OCI-M2 (cell line): Measurements from ENCODE around the gene COPZ1.
"Not testable (repeated sequence)": the region's sequence is repeated elsewhere in the genome, so short reads cannot be mapped to it uniquely, and the experiment has no call there.

ENCODE experiments used
- DNase-seq: peaks from one replicate; lab custom pipeline; 2025; ENCODE audit not compliant: unreplicated experiment; lab: John Stamatoyannopoulos, UW

Gene COPZ1

DNA sequence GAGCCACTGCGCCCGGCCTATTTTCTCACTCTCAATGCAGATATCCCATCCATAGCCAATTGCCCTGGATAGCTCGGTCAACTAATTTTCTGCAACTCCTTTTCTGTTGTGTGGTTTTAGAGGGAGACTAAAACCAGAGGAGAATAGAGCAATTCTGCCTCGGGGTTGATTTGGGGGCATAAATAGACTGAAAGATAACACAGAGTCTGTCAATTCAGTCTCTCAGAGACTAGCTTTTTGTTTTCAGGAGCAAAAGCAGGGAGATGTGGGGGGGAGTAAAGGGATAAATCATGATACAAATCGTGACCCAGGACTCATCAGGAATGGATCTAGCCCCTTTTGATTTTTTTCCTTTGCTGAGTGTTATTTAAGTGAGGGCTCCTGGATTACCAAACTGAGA, 6.5 kb downstream of the COPZ1 start:
- DNase-seq = no peak

DNA sequence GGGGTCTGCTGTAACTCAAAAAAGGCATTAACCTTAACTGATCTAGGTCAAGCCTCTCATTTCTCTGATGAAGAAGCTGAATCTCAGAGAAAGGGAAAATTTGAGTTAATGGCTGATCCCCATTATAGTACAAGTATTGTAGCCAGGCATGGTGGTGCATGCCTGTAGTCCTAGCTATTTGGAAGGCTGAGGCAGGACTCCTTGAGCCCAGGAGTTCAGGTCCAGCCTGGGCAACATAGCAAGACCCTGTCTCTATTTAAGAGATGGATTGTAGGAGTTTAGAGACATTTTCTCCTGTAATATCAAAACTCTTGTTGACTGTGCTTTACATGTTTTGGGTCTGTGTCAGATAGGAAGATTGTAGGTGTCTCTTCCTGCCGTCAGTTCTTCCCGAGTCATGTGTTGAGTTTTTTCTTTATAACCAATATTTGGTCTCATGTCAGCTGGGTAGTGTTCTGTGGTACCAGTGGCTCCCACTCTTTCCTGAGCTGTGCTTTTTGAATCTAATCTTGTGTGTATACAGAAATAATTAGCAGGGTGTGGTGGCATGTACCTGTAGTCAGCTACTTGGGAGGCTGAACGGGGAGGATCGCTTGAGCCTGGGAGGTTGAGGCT, 8.6 kb downstream of the COPZ1 start:
- no peak for DNase-seq

DNA sequence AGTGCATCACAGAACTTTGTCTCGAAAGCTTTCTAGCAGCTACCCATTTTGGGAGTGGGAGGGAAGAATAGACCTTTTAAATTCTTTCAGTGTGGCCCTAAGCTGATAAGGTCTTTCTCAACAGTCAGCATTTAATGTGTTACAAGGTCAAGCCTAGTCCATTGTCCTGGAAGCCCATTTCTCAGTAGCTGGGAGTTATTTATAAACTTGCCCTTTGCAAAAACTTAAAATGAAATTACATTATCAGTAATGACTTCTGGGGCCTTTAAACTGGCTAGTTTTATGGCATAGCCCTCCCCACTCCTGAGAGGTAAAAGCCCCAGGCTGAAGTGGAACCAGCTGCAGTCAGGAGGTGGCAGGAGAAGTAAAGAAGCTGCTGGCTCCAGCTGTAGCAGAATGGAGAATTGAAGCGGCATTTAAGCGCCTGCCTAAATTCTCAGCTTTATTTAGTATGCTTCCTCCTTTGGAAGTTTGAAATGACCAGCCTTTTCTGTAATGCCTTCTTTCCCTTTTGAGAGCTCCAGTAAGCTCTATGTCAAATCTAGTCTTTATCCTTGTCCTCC, 12.4 kb downstream of the COPZ1 start:
- DNase-seq = no peak

DNA sequence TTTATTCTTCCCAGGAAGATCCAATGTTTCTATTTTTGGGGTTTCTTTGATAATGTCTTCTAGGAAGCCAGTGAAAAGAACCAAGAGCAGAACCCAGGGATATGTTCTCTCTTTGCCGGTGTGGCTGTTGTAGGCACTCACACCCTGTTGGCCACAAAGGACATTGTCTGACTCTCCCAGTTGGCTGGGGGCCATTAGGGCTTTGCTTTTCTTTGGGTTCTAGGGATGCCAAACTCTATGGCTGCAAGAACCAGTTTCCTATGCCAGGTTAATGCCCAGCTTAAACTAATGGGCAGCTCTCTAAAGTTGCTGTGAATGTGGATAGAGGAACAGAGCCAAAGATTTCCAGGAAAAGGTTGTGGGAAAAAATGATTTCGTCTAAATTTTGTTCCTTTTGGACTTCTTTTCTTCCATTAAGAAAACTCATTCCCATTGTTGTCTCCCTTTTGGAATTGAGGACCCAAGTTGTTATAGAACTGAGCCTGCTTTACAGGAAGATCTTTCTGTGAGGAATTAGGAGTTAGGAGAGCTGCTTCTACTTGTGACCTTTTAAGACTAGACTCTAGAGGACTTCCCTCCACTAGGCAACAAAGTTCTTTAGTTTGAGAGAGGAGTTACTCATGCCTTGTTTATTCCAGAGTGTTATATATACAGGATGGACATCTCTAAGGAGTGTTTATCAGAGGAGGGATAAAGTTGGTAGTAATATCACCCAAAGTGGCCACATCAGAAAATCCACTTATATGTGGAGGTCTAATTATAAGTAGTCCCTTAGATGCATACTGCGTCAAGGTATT, 13.1 kb downstream of the COPZ1 start:
- no peak for DNase-seq

DNA sequence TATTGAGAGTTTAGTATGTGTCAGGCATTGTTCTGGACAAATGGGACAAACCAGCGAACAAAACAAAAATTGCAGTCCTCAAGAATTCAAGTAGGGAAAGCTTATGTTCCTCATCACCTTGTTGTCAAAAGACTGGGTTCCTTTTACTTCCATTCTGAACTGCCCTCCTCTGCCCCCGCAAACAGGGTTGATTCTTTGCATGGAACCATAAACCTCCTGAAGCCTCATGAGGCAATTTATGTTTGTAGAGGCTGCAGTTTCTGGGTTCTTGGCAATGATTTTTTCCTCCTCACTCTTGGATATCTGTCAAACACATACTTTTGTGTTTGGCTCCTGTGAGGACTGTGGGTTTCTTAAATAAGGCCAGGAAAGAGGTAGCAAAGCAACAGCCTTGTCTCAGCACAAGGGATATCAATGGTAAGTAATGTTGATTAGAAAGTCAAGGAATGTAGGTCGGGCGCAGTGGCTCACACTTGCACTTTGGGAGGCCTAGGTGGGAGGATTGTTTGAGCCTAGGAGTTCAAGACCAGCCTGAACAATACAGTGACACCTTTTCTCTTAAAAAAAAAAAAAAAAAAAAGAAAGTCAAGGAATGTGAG, 13.9 kb downstream of the COPZ1 start:
- DNase-seq = no peak

DNA sequence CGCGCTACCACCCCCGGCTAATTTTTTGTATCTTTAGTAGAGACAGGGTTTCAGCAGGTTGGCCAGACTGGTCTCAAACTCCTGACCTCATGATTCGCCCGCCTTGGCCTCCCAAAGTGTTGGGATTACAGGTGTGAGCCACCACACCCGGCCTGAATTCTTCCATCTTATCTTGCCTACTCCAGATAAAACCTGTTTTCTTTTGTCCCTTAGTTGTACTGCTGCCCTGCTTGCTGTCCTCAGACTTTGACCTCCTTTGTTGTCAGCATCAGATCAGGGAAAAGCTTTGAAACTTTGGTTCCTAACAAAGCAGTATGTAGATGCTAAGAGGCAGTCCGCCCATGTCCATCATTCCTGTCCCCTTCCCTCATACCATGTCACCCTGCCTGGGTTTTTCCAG, 15.9 kb downstream of the COPZ1 start:
- DNase-seq = no peak

DNA sequence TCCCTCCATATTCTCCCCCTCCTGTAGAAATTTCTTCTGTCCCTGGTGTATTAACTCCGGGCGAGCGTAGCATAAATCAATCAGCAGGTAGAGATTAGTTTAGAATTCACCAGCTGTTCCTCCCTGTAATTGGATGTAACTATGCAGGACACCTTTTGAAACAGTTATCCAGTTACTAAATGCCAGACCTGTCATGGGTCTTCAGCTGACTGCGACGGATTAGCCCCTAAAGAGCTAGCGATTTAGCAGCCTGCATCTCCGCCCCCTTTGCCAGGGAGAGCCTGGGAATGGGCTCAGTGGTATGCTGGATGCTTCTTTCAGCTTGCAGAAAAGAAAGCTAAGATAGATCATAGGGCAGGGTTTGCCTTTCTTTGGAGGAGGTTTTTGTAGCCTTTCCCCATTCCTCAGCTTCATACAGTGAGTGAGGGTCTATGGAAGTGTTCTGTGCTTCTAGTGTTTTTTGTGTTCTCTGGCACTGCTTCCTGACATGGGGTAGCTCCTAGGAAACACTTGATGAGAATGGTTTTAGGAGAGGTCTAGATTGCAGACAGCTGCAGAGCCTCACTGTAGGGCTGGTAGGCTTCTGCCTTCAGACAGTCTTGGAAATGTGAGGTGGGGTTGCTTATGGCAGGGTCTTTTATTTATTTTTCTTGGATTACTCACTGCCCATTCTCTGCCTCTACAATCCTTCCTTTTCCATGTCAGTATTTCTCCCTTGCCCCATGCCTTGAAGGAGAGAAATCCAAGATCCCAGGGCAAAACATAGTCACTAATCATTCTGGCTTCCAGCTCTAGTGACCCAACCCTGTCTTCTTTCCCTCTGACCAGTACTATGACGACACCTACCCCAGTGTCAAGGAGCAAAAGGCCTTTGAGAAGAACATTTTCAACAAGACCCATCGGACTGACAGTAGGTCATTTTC, 16.7 kb downstream of the COPZ1 start:
- no peak for DNase-seq

DNA sequence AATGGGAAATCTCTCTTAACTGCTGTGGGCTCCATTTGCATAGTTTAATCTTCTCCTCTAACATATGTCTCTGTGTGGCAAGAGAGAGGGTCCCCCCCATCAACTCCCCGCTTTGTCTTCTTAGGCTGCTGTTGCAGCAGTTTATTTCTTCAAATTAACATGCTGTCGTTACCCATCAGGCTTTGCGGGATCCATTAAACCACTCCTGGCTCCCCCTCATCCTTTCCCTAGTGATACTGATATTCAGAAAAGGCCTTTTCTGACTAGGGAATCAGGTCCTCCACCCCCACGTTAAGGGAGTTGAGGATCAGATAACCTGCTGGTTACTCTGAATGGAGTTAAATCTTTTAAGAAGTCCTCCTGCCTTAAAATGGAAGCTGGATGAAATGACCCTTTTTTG, 24.1 kb downstream of the COPZ1 start:
- DNase-seq = no peak

DNA sequence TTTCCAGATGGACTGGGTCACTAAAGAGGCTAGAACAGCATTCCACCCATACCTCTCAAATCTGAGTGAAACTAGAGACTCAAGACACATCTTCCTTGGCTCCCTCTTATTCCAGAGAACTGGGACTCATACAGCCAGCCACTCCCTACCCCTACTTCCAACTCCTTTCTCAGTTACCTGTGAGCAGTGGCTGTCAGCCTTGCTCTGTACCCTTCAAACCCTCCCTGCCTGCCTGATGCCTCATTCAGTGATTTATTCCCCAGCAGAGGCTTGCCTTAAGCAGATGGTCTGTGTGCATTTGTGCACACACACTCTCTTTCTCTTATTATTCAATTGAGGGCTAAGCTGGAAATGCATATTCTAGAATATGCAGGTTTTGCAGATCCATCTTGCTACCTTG, 24.7 kb downstream of the COPZ1 start:
- no peak for DNase-seq

DNA sequence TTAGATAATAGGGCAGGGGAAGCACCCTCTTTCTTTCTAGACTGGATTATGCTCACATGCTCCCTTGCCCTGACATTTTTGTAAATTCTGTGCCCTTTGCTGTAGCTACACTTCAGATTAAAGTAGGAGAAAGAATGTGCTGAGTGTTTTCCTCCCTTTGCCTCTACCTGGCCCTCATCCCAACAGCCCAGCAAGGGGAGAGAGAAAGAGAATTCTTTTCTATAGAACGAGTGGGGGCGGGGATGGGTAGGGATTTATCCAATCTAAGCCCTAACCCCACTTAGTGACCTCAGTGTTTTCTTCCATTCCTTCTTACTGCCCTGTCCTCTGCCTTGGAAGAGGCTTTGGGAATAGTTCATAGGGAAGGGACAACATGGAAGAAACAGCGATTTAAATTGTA, 25.8 kb downstream of the COPZ1 start:
- DNase-seq = no peak

DNA sequence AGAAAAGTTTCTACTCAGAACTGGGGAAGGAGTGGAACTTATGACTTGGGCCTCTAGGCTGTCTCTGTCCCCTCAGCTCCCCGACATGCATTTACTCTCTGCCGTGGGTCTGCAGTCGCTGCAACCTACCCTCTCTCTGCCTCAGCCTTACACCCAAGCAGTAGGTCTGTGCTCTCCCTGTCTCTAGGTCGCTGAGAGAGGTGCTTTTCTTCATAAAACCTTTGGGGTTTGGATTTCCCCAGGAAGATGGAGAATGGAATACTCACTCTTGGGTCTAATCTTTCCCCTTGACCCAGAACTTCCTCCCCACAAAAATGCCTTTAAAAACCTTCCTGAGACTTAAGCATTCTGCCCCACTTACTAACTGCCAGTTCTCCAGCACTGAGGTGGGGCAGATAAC, 26.4 kb downstream of the COPZ1 start:
- DNase-seq = no peak

DNA sequence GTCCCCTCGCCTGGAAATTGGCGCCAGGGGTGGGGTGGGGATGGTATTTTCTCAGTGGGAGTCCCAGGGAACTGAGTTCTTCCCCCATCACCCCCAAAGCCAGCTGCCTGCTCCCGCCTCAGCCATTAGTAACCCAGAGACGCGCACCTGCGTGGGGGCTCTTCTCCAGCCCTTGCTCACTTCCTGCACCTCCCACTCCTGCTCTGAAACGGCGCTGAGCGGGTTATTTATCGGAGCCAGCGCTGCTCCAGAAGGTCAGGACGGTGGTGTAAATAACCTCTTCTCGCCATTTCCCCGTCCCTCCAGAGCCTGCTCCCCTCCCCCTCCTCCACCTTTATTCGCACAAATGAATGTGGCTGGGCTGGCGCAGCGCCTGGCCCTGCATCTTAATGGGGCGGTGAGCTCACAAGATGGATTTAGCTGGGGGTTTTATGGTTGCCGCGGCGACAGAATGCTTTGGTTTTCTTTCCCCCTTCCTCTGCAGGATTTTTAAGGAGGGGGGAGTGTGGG, 27.1 kb downstream of the COPZ1 start:
- no peak for DNase-seq

DNA sequence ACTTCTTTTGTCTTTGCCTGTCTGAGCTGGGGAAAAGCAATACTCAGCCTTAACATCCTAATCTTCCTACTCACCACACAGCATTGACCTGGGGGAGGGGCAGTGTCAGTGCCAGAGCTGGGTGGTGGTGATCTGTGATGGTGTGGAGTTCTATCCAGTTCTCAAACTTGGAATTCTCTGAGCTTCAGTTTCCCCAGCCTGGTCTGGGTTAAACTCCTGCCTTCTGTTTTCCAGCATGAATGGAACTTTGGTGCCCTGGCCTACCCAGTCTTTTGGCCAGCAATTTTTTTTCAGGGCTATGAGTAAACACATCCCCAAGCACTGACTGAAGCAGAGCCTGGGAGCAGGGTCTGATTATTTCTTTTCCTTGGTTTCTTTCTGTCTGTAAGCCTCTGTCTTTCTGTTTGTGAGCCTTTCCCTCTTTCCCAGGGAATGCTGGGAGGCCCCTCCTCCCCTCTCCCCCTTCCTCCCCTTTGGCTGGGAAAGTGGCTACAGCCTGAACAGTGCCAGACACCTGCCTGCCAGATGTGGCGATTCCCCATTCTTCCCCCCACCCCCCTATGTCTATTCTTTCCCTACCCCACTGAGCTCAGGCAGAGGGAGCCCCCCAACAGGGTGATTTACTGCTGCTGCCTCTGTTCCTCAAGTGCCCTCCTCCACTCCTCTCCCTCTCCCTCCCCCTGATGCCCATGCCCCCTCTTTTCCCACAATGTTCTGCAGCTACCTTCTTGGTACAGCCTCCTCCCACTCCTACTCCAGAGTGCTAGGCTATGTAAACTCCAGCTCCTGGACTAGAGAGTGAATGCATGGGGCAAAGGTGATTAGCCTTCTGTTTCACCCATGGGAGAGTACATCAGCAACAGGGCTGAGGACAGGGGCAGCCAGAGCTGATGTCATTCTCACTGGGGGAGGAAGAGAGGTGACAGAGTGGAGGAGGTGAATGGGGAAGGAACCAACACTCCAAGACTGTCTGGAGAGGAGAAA, 28.3 kb downstream of the COPZ1 start:
- no peak for DNase-seq

DNA sequence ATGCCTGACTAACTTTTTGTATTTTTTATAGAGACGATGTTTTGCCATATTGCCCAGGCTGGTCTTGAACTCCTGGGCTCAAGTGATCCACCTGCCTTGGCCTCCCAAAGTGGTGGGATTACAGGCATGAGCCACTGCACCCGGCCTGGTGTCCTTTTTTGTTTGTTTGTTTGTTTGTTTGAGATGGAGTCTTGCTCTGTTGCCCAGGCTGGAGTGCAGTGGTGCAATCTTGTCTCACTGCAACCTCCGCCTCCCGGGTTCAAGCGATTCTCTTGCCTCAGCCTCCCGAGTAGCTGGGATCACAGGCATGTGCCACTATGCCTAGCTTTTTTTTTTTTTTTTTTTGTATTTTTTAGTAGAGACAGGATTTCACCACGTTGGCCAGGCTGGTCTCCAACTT, 29.3 kb downstream of the COPZ1 start:
- not testable (repeated sequence) for DNase-seq

DNA sequence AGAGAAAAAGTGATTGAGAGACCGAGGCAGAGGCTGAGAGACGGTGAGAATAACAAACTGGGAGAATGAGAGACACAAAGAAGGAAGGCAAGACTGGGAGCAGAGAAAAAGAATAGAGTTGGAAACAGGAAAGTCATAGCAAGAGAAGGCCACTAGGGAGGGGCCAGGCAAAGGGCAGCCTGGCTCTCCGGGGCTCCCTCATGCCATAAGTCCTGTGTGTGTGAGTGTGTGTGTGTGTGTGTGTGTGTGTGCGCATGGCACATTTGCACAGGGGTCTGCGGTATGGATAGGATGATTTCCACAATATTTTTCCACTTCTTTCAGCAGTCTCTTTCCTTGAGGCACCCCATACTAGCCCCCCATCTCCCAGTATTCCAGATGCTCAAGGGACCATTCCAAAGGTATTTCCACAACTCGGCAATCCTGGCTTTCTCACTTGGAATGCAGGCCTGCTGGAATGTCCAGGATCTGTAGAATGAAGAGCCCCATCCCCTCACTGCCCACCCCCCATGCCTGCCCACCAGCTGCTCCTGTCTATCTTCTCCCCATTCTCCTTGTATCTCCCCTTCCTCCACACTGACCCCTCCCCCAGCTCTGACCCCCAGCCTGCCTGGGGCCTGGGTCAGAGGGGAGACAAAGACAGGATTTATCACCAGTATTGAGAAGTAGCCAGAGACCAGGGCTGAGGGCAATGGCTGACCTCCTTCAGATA, 30.3 kb downstream of the COPZ1 start:
- no peak for DNase-seq

DNA sequence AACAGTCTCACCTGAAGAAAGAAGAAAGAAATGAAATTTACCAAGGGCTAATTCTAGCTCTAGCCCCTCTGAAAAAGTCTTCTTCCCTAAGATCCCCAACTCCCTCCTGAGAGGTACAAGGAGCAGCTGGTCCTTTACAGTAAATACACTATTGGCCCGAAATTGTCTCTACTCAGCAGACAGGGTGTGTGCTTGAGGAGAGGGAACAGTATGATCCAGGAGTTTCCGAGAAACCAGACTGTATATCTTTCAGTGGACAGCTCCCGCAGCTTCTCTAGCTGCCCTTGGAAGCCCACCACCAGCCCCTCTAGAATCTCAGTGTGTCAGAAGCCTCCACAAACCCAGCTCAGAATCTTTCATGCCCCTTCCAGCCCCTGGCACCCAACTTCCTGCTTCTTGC, 31.3 kb downstream of the COPZ1 start:
- DNase-seq = no peak

DNA sequence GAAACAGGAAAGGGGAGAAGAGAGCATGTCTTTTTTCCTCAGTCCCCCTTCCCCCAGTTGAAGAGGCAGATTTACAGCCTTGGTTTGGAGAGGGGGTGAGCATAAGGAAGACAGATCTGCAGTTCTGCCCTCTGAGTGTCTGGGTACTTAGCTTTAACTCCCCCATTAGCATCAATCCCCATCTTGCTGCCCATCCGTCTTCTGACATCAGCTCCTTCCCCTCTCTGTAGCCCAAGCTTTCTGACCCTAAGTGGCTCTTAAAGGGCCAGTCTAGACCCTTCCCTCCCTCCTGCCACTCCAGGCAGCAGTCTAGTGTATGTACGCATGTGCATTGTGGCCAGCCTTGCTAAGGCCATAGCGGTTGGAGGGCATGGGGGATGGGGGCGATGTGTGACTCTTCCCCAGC, 32.0 kb downstream of the COPZ1 start:
- DNase-seq = no peak

DNA sequence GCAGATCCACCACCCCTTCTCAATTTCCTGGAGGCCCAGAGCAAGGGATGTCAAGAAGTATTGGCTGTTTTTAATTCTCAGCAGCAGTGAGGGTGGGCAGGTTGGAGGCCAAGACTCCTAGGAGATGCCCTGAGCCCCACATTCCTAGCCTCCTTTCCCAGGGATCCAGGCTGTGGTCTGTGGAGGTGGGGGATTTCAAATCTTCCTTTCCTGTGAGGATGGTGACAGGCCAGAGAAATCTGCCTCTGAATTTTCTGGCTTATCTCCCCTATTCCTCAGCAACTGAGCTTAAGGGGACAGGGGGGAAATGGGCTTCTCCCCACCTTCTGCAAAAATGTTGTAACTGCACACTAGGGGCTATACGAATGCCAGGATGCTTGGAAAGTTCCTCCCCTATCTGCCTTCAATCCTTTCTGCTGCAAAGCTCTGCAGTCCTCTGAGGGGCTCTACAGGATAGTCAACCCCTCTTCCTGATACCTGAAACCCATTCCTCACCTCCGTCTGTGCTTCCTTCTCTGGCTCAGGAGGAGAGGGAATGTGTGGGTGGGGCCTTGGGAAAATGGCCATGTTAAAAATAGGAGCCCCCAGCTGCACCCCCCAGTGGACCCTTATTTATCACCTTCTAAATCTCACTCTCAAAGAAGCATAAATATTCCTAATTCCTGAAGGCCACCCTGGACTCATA, 32.7 kb downstream of the COPZ1 start:
- DNase-seq = no peak
